SK-N-SH (cell line): ENCODE results near the gene ZCCHC14. TPM values are rescaled to one million over a fixed set of nuclear protein-coding genes. Genes with fewer than 3 reads are reported as not detected.
A peak's percentile ranks its signal among the peaks of the same experiment; 100 is the strongest.

Source experiments
- CTCF ChIA-PET: fragments of 300-600, 350-600 bp; formaldehyde crosslinking; extraction: SDS; loops from one replicate; lab custom pipeline; 2021; lab: Yijun Ruan, JAX
- POLR2A ChIA-PET: fragments of 350-600 bp; sonication (Branson Sonifier 250); formaldehyde crosslinking; extraction: SDS; loops from one replicate; lab custom pipeline; 2020; ENCODE audit warnings: antibody characterized with exemption, inconsistent platforms; lab: Yijun Ruan, JAX
- DNase-seq: peaks from one replicate; pipeline ENCODE4 v3.0.0; 2012
- H2AFZ ChIP-seq: fragments of 200-600 bp; sonication (generic); 2 replicates; pipeline ENCODE4 v1.8.1; 2016; ENCODE audit warnings: antibody characterized with exemption, mild to moderate bottlenecking, low read depth
- H3F3A ChIP-seq: fragments of 200-600 bp; sonication (generic); replicated peaks from 2 replicates; pipeline ENCODE3; 2016; ENCODE audit warnings: antibody characterized with exemption, mild to moderate bottlenecking; ENCODE audit not compliant: insufficient read depth
- H3K27ac ChIP-seq, 2 experiments: fragments of 200-500 bp in 1 of 2; fragments of 200-600 bp in 1 of 2; sonication (Bioruptor generic) in 1 of 2; sonication (generic), shearing (Covaris generic) in 1 of 2; 2 replicates each; pipeline versions ENCODE4 v1.5.1 to v1.6.1; 2014 to 2016; ENCODE audit warnings: low read depth in 2 of 2, inconsistent platforms in 1 of 2, low read length in 1 of 2, mild to moderate bottlenecking in 1 of 2, mixed read lengths in 1 of 2
- H3K27me3 ChIP-seq: fragments of 200-600 bp; sonication (generic), shearing (Covaris generic); 2 replicates; pipeline ENCODE4 v1.6.1; 2016; ENCODE audit warnings: mixed run types; ENCODE audit not compliant: insufficient read depth
- H3K36me3 ChIP-seq, 2 experiments: fragments of 200-500 bp in 1 of 2; fragments of 200-600 bp in 1 of 2; sonication (Bioruptor generic) in 1 of 2; sonication (generic) in 1 of 2; replicated peaks in 1 of 2; 2 replicates each; pipeline versions ENCODE3 to v1.5.1; 2014 to 2016; ENCODE audit warnings: low read length in 1 of 2, mild to moderate bottlenecking in 1 of 2; ENCODE audit not compliant: insufficient read depth in 2 of 2, control insufficient read depth in 1 of 2
- H3K4me1 ChIP-seq, 2 experiments: fragments of 200-500 bp in 1 of 2; fragments of 200-600 bp in 1 of 2; sonication (Bioruptor generic) in 1 of 2; sonication (generic), shearing (Covaris generic) in 1 of 2; 2 replicates each; pipeline versions ENCODE4 v1.5.1 to v1.6.1; 2014 to 2016; ENCODE audit warnings: low read depth in 1 of 2, low read length in 1 of 2, mixed run types in 1 of 2; ENCODE audit not compliant: insufficient read depth in 2 of 2, control insufficient read depth in 1 of 2
- H3K4me2 ChIP-seq: fragments of 200-600 bp; sonication (generic), shearing (Covaris generic); 2 replicates; pipeline ENCODE4 v1.6.1; 2017; ENCODE audit warnings: mixed run types
- H3K4me3 ChIP-seq, 2 experiments: fragments of 200-500 bp in 1 of 2; fragments of 200-600 bp in 1 of 2; sonication (Bioruptor generic) in 1 of 2; sonication (generic), shearing (Covaris generic) in 1 of 2; 2 replicates each; pipeline versions ENCODE4 v1.5.1 to v1.8.1; 2014 to 2016; ENCODE audit warnings: low read depth in 2 of 2, inconsistent platforms in 1 of 2, low read length in 1 of 2, mild to moderate bottlenecking in 1 of 2, mixed read lengths in 1 of 2, moderate library complexity in 1 of 2
- H3K79me2 ChIP-seq: fragments of 200-600 bp; sonication (generic); 2 replicates; pipeline ENCODE4 v1.8.1; 2017; ENCODE audit warnings: mild to moderate bottlenecking; ENCODE audit not compliant: insufficient read depth
- H3K9ac ChIP-seq: fragments of 200-600 bp; sonication (generic); 2 replicates; pipeline ENCODE4 v1.6.1; 2017; ENCODE audit warnings: mixed run types
- H3K9me2 ChIP-seq: fragments of 200-600 bp; sonication (generic); 2 replicates; pipeline ENCODE4 v1.6.1; 2017; ENCODE audit warnings: mixed run types
- H3K9me3 ChIP-seq: fragments of 200-600 bp; sonication (generic); 2 replicates; pipeline ENCODE4 v1.6.1; 2017; ENCODE audit warnings: mixed run types, mild to moderate bottlenecking, moderate library complexity
- H4K20me1 ChIP-seq: fragments of 200-600 bp; sonication (generic); 2 replicates; pipeline ENCODE4 v1.6.1; 2017; ENCODE audit warnings: mild to moderate bottlenecking, mixed run types; ENCODE audit not compliant: insufficient read depth
- EP300 ChIP-seq, 2 experiments: IDR thresholded peaks; 2 replicates each; pipeline versions ENCODE4 v1.4.0 to v1.6.1; 2012; ENCODE audit warnings: borderline replicate concordance in 1 of 2, low read depth in 1 of 2, low read length in 1 of 2
- EZH2phosphoT487 ChIP-seq: fragments of 200-600 bp; sonication (generic); IDR thresholded peaks from 2 replicates; pipeline ENCODE4 v1.6.1; 2017; ENCODE audit warnings: low read depth, mixed run types, mild to moderate bottlenecking, antibody characterized with exemption, moderate library complexity, borderline replicate concordance
- FOXM1 ChIP-seq: IDR thresholded peaks from 2 replicates; pipeline ENCODE4 v1.4.0; 2012; ENCODE audit warnings: low read depth, mild to moderate bottlenecking
- TAF1 ChIP-seq: IDR thresholded peaks from 2 replicates; pipeline ENCODE4 v1.6.1; 2012; ENCODE audit warnings: low read depth, mild to moderate bottlenecking, low read length, moderate library complexity, borderline replicate concordance
- TCF12 ChIP-seq: IDR thresholded peaks from 2 replicates; pipeline ENCODE4 v1.4.0; 2012
- WGBS: methylation state at CpG from one replicate; pipeline ENCODE4 v1.1.6; 2017; ENCODE audit warnings: low lambda C conversion rate; 5-methylcytosine and 5-hydroxymethylcytosine counted together
- polyA plus RNA-seq, 3 experiments: library from polyadenylated mRNA; depleted of rRNA; stranded (reverse); fragments of >200 nt; gene quantifications; 2 replicates each; pipeline ENCODE4 v1.2.3, GENCODE V29; 2012
- TF ChIP-seq, protein P1 (sequence below): IDR thresholded peaks from 2 replicates; pipeline ENCODE4 v1.4.0; 2012; ENCODE audit warnings: low read depth, borderline replicate concordance
- TF ChIP-seq, protein P2 (sequence below): fragments of 150-350 bp; IDR thresholded peaks from 2 replicates; pipeline ENCODE4 v1.6.1; 2016; ENCODE audit warnings: mild to moderate bottlenecking, low read depth, low read length
- TF ChIP-seq, protein P3 (sequence below): IDR thresholded peaks from 2 replicates; pipeline ENCODE4; 2012
- TF ChIP-seq, protein P4 (sequence below): fragments of 200-600 bp; sonication (generic); IDR thresholded peaks from 2 replicates; pipeline ENCODE4 v1.6.1; 2017; ENCODE audit warnings: antibody characterized with exemption, mild to moderate bottlenecking, moderate library complexity

The ZCCHC14 gene
- polyA plus RNA-seq, 1 of the 3 experiments (the other 2 are of a cell fraction): 5.7 TPM

DNA sequence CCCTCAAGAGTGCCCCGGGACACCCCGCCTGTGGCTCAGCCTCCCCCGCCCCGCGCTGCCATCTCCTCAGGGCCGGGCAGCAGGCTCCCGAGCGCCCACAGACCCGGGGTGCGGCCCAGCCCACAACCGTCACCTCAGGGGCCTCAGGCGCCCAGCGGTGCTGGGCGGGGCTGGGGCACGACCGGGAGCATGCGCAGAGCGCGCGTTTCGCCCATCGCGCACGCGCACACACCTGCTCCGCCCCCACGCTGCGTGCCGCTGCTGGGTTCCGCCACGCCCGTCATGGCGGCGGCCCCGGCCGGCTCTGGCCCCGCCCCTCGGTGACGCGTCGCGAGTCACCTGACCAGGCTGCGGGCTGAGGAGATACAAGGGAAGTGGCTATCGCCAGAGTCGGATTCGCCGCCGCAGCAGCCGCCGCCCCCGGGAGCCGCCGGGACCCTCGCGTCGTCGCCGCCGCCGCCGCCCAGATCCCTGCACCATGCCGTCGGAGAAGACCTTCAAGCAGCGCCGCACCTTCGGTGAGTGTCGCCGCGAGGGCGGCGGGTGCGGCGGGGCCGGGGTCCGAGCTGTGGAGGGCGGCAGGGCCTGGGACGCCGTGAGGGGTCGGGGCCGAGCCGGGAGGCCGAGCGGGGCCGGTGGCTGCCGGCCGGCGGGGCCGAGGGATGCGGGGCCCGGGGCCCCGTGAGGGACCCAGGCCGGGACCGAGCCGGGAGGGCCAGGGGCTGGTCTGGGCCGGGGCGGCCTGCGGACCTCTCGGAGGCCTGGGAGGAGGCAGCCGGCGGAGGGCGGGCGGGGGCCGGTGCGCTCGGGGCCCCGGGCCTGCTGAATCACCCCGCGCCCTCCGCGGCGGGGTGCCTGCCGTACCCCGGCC lies 100.6 kb downstream of the ZCCHC14 start, which contains the start of gene MAP1LC3B (continued):
- TF ChIP-seq, protein P1, sequence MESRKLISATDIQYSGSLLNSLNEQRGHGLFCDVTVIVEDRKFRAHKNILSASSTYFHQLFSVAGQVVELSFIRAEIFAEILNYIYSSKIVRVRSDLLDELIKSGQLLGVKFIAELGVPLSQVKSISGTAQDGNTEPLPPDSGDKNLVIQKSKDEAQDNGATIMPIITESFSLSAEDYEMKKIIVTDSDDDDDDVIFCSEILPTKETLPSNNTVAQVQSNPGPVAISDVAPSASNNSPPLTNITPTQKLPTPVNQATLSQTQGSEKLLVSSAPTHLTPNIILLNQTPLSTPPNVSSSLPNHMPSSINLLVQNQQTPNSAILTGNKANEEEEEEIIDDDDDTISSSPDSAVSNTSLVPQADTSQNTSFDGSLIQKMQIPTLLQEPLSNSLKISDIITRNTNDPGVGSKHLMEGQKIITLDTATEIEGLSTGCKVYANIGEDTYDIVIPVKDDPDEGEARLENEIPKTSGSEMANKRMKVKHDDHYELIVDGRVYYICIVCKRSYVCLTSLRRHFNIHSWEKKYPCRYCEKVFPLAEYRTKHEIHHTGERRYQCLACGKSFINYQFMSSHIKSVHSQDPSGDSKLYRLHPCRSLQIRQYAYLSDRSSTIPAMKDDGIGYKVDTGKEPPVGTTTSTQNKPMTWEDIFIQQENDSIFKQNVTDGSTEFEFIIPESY: no peak
- TF ChIP-seq, protein P2, sequence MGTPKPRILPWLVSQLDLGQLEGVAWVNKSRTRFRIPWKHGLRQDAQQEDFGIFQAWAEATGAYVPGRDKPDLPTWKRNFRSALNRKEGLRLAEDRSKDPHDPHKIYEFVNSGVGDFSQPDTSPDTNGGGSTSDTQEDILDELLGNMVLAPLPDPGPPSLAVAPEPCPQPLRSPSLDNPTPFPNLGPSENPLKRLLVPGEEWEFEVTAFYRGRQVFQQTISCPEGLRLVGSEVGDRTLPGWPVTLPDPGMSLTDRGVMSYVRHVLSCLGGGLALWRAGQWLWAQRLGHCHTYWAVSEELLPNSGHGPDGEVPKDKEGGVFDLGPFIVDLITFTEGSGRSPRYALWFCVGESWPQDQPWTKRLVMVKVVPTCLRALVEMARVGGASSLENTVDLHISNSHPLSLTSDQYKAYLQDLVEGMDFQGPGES: no peak

DNA sequence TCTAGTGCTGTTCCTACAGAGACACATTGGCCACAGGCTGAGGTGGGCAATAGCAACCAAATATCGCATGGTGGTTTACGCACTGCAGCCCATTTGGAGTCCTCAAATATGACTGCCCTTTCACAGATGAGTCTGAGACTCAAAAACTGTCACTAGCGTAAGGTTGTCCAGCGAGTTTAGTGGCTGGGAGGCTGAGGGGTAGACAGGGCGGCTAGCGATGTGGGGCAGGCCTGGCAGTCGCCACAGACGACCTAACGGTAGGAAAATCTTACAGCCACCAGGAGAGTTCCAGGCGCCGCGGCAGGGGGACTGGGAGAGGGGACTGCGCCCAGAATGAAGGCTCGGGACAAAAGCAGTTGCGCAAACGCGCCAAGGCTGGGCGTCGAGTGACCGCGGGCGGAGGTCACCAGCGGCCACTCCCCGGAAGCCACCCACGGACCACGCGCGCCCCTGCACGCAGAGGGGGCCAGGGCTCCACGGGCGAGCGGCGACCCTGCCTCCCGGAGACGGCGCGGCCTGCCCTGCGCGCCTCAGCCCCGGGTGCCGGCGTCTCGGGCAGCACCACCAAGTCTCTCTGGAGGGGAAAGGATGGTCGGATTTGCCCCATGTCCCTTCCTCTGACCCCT lies 101.4 kb downstream of the ZCCHC14 start:
- Histone ChIP-seq H3K9ac (peak overlapping the region; percentile 84), H3F3A (peaks cover 23% of the 10 kb centered on the region), H3K9me3 (no peaks in the 10 kb centered on the region), H3K79me2 (peaks cover 38% of the 10 kb centered on the region), H2AFZ (peak overlapping the region; percentile 52; the same call in 1 of the 2 replicates), H3K4me1 (peaks cover 19 to 27% of the 10 kb centered on the region in 2 experiments), H3K36me3 (peaks cover 0 to 4% of the 10 kb centered on the region in 2 experiments), H3K27me3 (no peaks in the 10 kb centered on the region), H3K9me2 (no peaks in the 10 kb centered on the region), H3K27ac (peak overlapping the region; percentile 74 to 93), H4K20me1 (peaks cover 37% of the 10 kb centered on the region), H3K4me2 (peak overlapping the region; percentile 90), H3K4me3 (peak overlapping the region; percentile 78 to 79)
- CTCF ChIA-PET: interaction anchor here (0.9 kb wide), 1 partner anchor 245 kb away, joined by 3 read pairs; no protein-coding TSS in a partner anchor
- DNase-seq: no peak
- TF ChIP-seq, protein P3, sequence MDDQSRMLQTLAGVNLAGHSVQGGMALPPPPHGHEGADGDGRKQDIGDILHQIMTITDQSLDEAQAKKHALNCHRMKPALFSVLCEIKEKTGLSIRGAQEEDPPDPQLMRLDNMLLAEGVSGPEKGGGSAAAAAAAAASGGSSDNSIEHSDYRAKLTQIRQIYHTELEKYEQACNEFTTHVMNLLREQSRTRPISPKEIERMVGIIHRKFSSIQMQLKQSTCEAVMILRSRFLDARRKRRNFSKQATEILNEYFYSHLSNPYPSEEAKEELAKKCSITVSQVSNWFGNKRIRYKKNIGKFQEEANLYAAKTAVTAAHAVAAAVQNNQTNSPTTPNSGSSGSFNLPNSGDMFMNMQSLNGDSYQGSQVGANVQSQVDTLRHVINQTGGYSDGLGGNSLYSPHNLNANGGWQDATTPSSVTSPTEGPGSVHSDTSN: no peak
- TF ChIP-seq FOXM1 (no peak), EZH2phosphoT487 (no peak), EP300 (IDR thresholded peaks at IDR 0.05; ENCODE audit: borderline replicate concordance in 1 of 2, low read depth in 1 of 2, low read length in 1 of 2) (no peak), TCF12 (no peak), TAF1 (no peak)
- TF ChIP-seq, protein P1: no peak
- TF ChIP-seq, protein P4, sequence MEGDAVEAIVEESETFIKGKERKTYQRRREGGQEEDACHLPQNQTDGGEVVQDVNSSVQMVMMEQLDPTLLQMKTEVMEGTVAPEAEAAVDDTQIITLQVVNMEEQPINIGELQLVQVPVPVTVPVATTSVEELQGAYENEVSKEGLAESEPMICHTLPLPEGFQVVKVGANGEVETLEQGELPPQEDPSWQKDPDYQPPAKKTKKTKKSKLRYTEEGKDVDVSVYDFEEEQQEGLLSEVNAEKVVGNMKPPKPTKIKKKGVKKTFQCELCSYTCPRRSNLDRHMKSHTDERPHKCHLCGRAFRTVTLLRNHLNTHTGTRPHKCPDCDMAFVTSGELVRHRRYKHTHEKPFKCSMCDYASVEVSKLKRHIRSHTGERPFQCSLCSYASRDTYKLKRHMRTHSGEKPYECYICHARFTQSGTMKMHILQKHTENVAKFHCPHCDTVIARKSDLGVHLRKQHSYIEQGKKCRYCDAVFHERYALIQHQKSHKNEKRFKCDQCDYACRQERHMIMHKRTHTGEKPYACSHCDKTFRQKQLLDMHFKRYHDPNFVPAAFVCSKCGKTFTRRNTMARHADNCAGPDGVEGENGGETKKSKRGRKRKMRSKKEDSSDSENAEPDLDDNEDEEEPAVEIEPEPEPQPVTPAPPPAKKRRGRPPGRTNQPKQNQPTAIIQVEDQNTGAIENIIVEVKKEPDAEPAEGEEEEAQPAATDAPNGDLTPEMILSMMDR: no peak
- 46% methylated on average over 14 of the region's 44 CpGs for WGBS
- POLR2A ChIA-PET: no interaction called here
